ENCODE measurements around the gene PFDN4. TPM values are rescaled to one million over a fixed set of nuclear protein-coding genes. Genes with fewer than 3 reads are reported as not detected.

Gene PFDN4
- total RNA-seq, 1 donor from 2014 or later, result 68.9 TPM

GRCh38 chr20:54218470-54218869 is 10.6 kb downstream of the PFDN4 start:
- intact Hi-C loops (cut with DNase I), result no loop called here
- peaks cover 0 to 21% of the 10 kb centered on the region in 2 donors for H3K4me1 ChIP-seq

GRCh38 chr20:54219751-54220426 is 12.0 kb downstream of the PFDN4 start:
- TF ChIP-seq CTCF (IDR thresholded peaks at IDR 0.05), result peak; percentile 18 to 63 (median 53)
- Histone ChIP-seq H3K36me3 (peaks cover 4 to 11% of the 10 kb centered on the region in 2 donors), H3K4me1 (peaks cover 0 to 21% of the 10 kb centered on the region in 2 donors), H3K27me3 (no peaks in the 10 kb centered on the region), H3K27ac (no peak overlapping the region), H3K4me3 (no peak overlapping the region), H3K9me3 (no peaks in the 10 kb centered on the region)
- intact Hi-C loops (cut with DNase I), result loop anchor here (1.0 to 5.0 kb wide), 2 partner anchors 257 to 427 kb away; partner anchors contain the start of gene DOK5
- no peak for DNase-seq (ENCODE audit: low spot score in 2 of 2)

More at GRCh38 chr20:54218470-54218869, 10.6 kb downstream of the PFDN4 start:
- Histone ChIP-seq H3K36me3 (peaks cover 4 to 11% of the 10 kb centered on the region in 2 donors), H3K27me3 (no peaks in the 10 kb centered on the region), H3K4me3 (no peak overlapping the region), H3K27ac (no peak overlapping the region), H3K9me3 (no peaks in the 10 kb centered on the region)
- no peak for DNase-seq (ENCODE audit: low spot score in 2 of 2)
- TF ChIP-seq CTCF (IDR thresholded peaks at IDR 0.05), result no peak

GRCh38 chr20:54220722-54221121 is 12.8 kb downstream of the PFDN4 start:
- Histone ChIP-seq H3K36me3 (peaks cover 4 to 7% of the 10 kb centered on the region in 2 donors), H3K27ac (no peak overlapping the region), H3K9me3 (no peaks in the 10 kb centered on the region), H3K4me3 (no peak overlapping the region), H3K27me3 (no peaks in the 10 kb centered on the region), H3K4me1 (peaks cover 0 to 21% of the 10 kb centered on the region in 2 donors)
- TF ChIP-seq CTCF (IDR thresholded peaks at IDR 0.05), result no peak
- DNase-seq (ENCODE audit: low spot score in 2 of 2), result no peak
- intact Hi-C loops (cut with DNase I), result loop anchor here (1.0 to 5.0 kb wide), 2 partner anchors 257 to 427 kb away; partner anchors contain the start of gene DOK5

GRCh38 chr20:54221353-54221752 is 13.5 kb downstream of the PFDN4 start:
- no peak for DNase-seq (ENCODE audit: low spot score in 2 of 2)
- Histone ChIP-seq H3K4me1 (peaks cover 0 to 21% of the 10 kb centered on the region in 2 donors), H3K9me3 (no peaks in the 10 kb centered on the region), H3K27me3 (no peaks in the 10 kb centered on the region), H3K36me3 (peaks cover under 1 to 3% of the 10 kb centered on the region in 2 donors), H3K27ac (no peak overlapping the region), H3K4me3 (no peak overlapping the region)
- TF ChIP-seq CTCF (IDR thresholded peaks at IDR 0.05), result no peak
- intact Hi-C loops (cut with DNase I), result loop anchor here (5.0 kb wide), 1 partner anchor 256 kb away; the partner anchor contains the start of gene DOK5

- H3K27ac ChIP-seq, result no peak overlapping the region
- no peak for DNase-seq (ENCODE audit: low spot score in 2 of 2)
- no peak for TF ChIP-seq CTCF (IDR thresholded peaks at IDR 0.05)
- no peaks in the 10 kb centered on the region for H3K9me3 ChIP-seq
- peak overlapping the region; percentile 11 to 21 for H3K4me3 ChIP-seq
- no peaks in the 10 kb centered on the region for H3K27me3 ChIP-seq
- H3K4me1 ChIP-seq, result peaks cover 0 to 21% of the 10 kb centered on the region in 2 donors
- H3K36me3 ChIP-seq, result no peaks in the 10 kb centered on the region
- intact Hi-C loops (cut with DNase I), result loop anchor here (5.0 kb wide), 1 partner anchor 255 kb away; the partner anchor contains the start of gene DOK5
Observed at GRCh38 chr20:54221996-54222890, 14.4 kb downstream of the PFDN4 start.

Data from ascending aorta (tissue), 2 donors.